Measurements from ENCODE around the gene ATAD3A.
"Not testable (repeated sequence)": the region's sequence is repeated elsewhere in the genome, so short reads cannot be mapped to it uniquely, and the experiment has no call there.

ATAD3A gene

GRCh38 chr1:1489861-1490260 lies 22.1 kb upstream of the ATAD3A start:
- no peak for DNase-seq (ENCODE audit: low spot score)

- no peak for DNase-seq (ENCODE audit: low spot score)
These were observed 21.2 kb upstream of the ATAD3A start for GRCh38 chr1:1490633-1491230.

- DNase-seq (ENCODE audit: low spot score) = no peak
These were observed 20.4 kb upstream of the ATAD3A start for GRCh38 chr1:1491601-1492000.

- not testable (repeated sequence) for DNase-seq (ENCODE audit: low spot score)
These were observed 17.7 kb upstream of the ATAD3A start for GRCh38 chr1:1494311-1494710.

- not testable (repeated sequence) for DNase-seq (ENCODE audit: low spot score)
These were observed 16.4 kb upstream of the ATAD3A start for GRCh38 chr1:1495461-1495975.

- peak; percentile 57 for DNase-seq (ENCODE audit: low spot score)
These were observed 7.1 kb upstream of the ATAD3A start for GRCh38 chr1:1504777-1505365.

GRCh38 chr1:1505366-1505798 lies 6.6 kb upstream of the ATAD3A start:
- not testable (repeated sequence) for DNase-seq (ENCODE audit: low spot score)

- DNase-seq (ENCODE audit: low spot score) = not testable (repeated sequence)
These were observed 6.2 kb upstream of the ATAD3A start for GRCh38 chr1:1505801-1506200.

GRCh38 chr1:1507305-1507704 lies 4.7 kb upstream of the ATAD3A start:
- DNase-seq (ENCODE audit: low spot score) = no peak

GRCh38 chr1:1508775-1509464 lies 3.0 kb upstream of the ATAD3A start:
- not testable (repeated sequence) for DNase-seq (ENCODE audit: low spot score)

GRCh38 chr1:1509465-1509850 lies 2.5 kb upstream of the ATAD3A start:
- not testable (repeated sequence) for DNase-seq (ENCODE audit: low spot score)

GRCh38 chr1:1510912-1511532 lies 940 bp upstream of the ATAD3A start:
- no peak for DNase-seq (ENCODE audit: low spot score)

- not testable (repeated sequence) for DNase-seq (ENCODE audit: low spot score)
These were observed 463 bp downstream of the ATAD3A start for GRCh38 chr1:1512425-1512824.

GRCh38 chr1:1513675-1514074 lies 1.7 kb downstream of the ATAD3A start:
- DNase-seq (ENCODE audit: low spot score) = not testable (repeated sequence)

GRCh38 chr1:1514376-1514775 lies 2.4 kb downstream of the ATAD3A start:
- not testable (repeated sequence) for DNase-seq (ENCODE audit: low spot score)

- DNase-seq (ENCODE audit: low spot score) = not testable (repeated sequence)
These were observed 5.0 kb downstream of the ATAD3A start for GRCh38 chr1:1516923-1517322.

GRCh38 chr1:1517973-1518620 lies 6.1 kb downstream of the ATAD3A start:
- DNase-seq (ENCODE audit: low spot score) = no peak

- not testable (repeated sequence) for DNase-seq (ENCODE audit: low spot score)
These were observed 6.7 kb downstream of the ATAD3A start for GRCh38 chr1:1518621-1519007.

- not testable (repeated sequence) for DNase-seq (ENCODE audit: low spot score)
These were observed 8.0 kb downstream of the ATAD3A start for GRCh38 chr1:1519805-1520505.

- no peak for DNase-seq (ENCODE audit: low spot score)
These were observed 9.4 kb downstream of the ATAD3A start for GRCh38 chr1:1521331-1521730.

GRCh38 chr1:1522536-1522935 lies 10.6 kb downstream of the ATAD3A start:
- not testable (repeated sequence) for DNase-seq (ENCODE audit: low spot score)

All from AG20443 (cell line).